HL-60/S4 treated with phorbol 12-myristate 13-acetate at 8.2 ng/mL for 4 days and 3 days (cell line): ENCODE data around the gene ENO1.

Source experiments
- in situ Hi-C: fragments of 300-500 bp; cut with MboI; formaldehyde crosslinking; loops from 2 replicates; pipeline ENCODE4 v1.15.0; 2022; ENCODE audit warnings: low sequenced_read_pairs

Gene ENO1

DNA sequence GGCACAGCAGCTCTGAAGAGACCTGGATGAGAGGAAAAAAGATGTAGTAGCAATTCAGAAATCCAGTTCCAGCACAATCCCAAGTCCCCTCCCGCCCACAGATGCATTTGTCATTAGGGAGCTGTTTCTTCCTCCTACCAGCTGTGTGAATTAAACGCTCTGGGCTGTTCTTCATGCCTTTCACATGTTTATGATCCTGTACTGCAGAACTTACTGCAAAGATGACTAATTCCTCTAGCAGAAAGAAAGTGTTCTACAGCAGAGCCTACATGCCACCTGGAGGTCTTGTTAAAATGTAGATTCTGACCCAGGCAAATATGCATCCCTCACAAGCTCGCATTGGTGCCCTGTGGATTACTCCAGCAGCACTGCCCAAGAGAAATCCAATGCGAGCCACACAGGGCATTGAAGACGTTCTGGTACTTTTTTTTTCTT, 6.5 kb downstream of the ENO1 start:
- in situ Hi-C loops, result no loop called here

- in situ Hi-C loops, result no loop called here
These were observed 6.9 kb downstream of the ENO1 start for GRCh38 chr1:8871539-8871935.

GRCh38 chr1:8870616-8871538, 7.6 kb downstream of the ENO1 start:
- in situ Hi-C loops, result no loop called here

DNA sequence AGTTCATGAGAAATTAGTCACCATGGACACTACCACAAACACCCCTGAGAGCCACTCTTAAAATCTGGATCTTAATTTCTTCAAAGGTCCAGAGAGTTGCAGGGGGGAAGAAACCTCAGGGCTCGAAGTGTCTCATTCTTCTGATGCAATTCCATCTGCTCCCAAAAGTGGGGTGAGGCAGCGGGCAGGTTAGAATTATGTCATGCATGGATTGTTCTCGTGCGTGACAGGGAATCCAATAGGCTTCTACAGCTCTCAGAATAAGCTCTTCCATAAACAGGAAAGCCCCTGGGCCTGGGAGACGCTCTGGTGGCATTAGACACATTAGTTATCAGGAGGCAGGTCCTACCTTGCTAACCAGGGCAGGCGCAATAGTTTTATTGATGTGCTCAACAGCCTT, 8.4 kb downstream of the ENO1 start:
- in situ Hi-C loops, result no loop called here

DNA sequence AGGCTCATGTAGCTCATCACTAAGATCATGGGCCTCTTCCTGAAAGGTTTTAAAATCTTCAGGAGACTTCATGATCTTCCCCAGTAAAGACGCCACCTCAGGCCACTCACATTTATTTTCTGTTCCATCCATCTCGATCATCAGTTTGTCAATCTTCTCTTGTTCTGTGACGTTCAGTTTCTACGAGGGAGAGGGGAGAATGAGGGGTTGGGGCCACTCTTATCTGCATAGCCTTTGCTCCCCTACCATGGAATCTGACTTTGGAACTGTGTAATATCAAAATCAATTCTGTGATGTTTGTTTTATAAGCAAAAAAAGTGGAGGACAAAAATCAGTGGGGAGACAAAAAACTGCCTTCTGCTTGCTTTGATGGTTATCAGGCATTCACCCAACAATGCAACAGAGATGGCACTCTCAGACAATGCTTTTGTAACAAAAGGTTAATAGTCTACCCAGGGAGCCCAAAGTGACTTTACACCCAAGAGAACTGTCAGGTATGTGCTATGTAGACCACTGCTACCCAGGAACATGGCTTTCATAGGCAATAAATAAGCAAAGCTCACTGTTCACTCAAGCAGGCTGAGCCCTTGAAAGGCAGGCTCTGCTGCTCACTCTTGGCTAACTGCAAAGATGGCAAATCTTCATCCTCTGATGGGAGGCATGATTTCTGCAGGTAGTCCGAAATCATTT, 10.5 kb downstream of the ENO1 start:
- in situ Hi-C loops, result no loop called here

DNA sequence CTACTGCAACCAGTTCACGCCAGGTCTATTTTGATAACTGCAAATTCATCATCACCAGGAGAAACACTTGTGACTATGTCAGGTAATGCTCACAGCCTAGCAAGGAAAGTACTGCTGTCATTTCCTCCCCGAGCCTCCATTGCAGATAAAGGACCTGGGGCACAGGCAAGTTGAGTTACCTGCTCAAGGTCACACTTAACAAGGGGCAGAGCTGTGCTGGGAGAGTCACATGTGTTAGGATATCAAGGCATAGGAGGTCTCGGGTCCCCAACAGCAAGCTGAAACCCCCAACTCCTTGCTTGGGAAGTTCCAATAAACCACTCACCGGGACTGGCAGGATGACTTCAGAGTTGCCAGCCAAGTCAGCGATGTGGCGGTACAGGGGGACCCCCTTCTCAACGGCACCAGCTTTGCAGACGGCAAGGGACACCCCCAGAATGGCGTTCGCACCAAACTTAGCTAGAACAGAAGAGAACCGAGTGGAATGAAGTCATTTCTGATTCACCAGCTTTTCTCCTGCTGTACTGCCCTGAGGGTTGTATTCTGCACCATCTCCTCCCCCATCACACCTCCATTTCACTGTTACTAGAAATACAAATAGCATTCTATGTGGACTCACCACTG, 11.6 kb downstream of the ENO1 start:
- in situ Hi-C loops, result no loop called here

DNA sequence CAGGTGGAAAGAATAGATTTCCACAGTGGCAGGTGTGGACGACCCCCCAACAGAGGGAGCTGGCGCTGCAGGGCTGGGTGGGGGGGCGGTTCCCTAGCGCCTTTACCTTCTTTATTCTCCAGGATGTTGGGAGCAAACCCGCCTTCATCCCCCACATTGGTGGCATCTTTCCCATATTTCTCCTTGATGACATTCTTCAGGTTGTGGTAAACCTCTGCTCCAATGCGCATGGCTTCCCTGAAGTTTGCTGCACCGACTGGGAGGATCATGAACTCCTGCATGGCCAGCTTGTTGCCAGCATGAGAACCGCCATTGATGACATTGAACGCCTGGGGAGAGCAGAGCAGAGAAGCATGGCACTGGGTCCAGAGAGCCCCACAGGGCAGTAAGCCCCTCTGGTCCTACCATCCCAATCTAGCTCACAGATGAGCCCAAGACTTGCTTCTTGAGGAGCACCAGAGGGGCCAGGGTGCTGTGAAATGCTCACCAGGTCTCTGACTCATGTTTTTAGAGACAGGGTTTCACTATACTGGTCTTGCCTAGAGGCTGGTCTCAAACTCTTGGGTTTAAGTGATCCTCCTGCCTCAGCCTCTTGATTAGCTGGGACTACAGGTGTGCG, 12.2 kb downstream of the ENO1 start:
- in situ Hi-C loops, result no loop called here

DNA sequence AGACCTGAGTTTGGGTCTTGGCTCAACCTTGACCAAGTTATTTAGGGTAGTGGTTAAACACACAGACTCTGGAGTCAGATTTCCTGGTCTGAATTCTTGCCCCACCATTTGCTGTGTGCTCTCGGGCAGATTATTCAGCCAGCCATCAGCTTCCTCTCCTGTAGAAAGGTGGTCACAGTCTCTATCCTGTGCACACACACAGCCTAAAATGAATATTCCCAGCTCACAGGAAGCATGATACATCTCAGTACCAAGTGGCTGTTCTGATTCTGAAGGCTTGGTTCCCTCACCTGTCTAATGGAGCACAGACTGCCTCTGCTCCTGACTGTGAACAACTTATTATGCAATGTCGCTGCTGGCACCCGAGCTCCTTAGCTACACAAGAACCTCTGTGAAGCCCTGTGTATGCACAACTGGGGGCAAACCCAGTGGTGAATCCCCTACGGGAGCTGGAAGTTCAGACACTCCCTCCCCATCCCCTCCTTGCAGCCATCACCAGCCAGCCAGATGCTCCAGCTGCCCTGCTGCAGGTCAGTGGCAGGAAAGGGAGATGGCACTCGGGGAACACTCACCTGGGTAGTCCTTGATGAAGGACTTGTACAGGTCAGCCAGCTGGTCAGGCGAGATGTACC, 13.7 kb downstream of the ENO1 start:
- in situ Hi-C loops, result no loop called here

GRCh38 chr1:8863794-8864233, 14.7 kb downstream of the ENO1 start:
- in situ Hi-C loops, result no loop called here

- in situ Hi-C loops, result no loop called here
These were observed 15.3 kb downstream of the ENO1 start for GRCh38 chr1:8863138-8863537.

GRCh38 chr1:8862528-8862927, 16.0 kb downstream of the ENO1 start:
- in situ Hi-C loops, result no loop called here

DNA sequence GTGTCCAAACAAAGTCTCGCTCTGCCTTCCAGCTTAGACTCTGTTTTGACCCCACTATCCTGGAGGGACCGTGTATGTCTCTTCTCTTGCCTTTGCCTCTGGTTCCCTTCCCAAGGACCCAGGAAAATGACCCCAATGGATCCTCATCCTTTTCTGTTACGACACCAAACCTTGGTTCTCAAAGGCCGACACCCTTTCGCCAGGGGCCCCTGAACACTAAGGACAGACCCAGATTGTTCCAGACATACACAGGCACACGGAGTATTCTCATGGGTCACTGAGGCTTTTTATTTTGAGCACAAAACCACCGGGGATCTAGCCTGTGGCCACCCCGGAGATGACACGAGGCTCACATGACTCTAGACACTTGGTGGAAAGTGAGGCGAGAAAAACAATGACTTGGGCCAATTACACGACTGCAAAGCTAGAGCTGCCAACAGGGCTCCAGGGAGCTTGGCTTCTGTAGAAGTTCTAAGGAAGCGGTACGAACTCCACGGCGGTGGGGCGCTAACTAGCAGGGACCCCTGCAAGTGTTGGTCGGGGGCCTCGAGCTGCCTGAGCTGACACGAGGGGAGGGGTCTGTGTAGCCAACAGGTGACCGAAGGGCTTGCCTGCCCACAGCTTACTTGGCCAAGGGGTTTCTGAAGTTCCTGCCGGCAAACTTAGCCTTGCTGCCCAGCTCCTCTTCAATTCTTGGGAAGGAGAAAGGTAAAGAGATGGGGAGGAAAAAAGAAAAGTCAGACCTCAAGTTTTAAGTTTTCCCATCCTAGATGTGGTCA, 17.6 kb downstream of the ENO1 start:
- in situ Hi-C loops, result no loop called here

- in situ Hi-C loops, result no loop called here
These were observed 19.4 kb downstream of the ENO1 start for GRCh38 chr1:8858888-8859706.

DNA sequence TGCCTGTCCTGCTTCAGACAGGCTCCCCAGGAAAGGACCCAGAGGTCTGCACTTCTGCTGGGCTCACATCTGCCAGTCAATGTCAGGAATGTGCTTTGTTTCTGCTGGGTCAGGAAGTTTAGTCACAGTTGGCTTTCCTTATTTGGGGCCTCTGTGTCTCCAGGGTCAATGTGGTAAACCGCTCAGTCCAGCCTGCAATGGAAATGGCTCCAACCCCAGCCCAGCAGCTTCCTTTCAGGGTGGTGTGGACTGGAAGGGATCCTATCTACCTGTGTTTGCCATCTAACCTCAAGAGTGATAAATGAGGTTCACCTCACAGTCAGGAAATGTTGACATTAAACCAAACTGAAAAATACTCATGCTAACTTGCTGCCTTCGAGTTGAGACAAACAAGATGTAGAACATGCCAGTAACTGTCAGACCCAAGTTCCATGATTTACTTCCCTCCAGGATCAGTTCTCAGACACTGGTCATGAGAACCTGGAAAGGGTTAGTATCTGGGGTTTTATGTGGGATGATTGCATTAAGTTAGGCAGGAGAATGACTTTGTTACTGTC, 20.3 kb downstream of the ENO1 start:
- in situ Hi-C loops, result no loop called here

DNA sequence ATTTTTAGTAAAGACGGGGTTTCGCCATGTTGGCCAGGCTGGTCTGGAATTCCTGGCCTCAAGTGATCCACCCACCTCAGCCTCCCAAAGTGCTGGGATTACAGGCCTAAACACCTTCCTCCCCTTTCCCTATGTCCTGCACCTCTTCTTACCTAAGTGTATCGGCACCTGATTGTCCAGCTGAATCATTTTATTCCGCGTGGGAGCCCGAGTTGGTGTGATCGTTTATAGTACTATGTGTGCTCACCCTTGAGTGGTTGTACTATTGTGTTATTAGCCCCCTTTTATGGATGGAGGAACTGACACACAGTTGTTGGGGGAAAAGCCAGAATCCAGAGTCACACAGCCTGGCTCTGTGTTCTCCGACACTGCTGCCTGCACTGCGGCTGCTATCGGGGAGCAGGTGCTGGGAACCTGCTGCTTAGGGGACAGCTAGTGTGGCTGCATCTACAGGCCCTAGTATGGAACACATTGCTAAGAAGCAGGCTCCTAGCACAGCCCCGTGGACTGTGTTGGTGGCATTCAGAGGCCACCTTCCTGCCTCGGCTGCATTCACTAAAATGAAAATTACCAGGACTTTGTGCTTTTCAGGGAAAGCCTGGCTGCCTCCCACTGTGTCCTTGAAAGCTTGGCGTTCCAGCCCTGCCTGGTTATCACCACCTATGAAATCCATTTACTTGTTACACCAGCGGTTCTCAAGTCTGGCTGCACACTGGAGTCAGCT, 21.6 kb downstream of the ENO1 start:
- in situ Hi-C loops, result no loop called here

DNA sequence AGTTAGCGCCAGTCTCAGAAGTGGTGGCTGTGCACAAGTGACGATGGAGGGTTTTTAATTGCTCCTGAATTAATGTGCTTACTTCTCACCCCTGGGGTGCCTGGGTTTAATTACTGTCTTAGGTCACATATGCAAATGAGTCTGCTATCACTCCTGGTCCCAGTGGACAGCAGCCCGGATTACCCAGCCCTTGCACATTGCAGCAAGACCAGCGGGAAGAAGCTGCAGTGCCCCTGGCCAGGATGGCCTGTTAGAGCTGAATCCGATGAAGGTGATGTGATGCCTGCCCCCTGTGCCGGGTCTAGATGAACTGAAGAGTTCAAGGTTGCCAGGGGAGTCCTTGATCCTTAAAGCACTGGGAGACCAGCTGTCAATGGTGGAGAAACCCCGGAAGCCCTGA, 24.2 kb downstream of the ENO1 start:
- in situ Hi-C loops, result no loop called here

GRCh38 chr1:8851060-8851459, 27.4 kb downstream of the ENO1 start:
- in situ Hi-C loops, result no loop called here

- in situ Hi-C loops, result no loop called here
These were observed 29.7 kb downstream of the ENO1 start for GRCh38 chr1:8848663-8849386.
